Stimulated activated CD4-positive, alpha-beta T cell treated with anti-CD3 and anti-CD28 coated beads, Interleukin-15, amount 100 ng/mL, for 48 hours (primary cell): ENCODE data around the gene RAC2.

Experiments
- DNase-seq, 2 donors: peaks; one replicate each; pipeline ENCODE4 v3.0.0-alpha.2; 2020; ENCODE audit warnings: low read depth in 2 of 2

The RAC2 gene

DNA sequence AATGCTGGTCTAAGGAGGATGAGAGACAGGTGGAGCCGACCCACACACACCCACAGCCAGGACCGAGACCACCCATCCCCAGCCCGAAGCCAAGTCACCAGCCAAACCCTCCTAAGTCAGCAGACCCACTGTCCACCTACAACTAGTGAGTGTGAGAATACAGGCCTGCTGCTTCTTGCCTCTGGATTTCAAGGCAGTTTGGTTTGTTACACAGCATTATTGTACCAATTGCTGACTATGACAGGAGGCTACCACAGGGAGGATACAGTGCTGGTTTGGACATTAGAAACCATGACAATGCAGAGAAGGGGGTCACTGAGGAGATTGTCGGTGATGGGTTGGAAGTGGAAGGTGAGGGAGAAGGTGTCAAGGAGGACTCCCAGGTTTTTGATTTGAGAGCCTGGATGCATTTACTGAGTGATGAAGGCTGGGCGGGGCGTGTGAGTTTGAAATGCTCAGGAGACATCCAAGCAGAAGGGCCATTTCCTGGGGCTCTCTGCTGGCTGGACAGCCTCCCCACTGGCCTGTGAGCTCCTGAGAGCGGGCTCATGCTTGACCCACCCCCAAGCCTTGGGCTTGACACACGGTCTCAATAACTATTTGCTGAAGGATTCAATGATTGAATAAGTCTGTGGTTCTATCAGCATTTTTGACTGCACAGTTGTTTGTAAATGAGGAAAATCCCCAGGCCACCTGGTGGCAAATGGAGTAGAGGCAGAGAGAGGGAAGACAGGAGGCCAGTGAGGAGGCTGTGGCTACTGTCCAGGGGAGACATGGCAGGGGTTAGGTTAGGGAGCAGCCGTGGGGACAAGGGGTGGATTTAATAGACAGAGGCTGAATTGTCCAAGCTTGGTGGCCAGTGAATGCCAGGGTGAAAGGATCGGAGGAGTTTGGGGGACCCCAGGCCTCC lies 22.4 kb downstream of the RAC2 start:
- no peak for DNase-seq

DNA sequence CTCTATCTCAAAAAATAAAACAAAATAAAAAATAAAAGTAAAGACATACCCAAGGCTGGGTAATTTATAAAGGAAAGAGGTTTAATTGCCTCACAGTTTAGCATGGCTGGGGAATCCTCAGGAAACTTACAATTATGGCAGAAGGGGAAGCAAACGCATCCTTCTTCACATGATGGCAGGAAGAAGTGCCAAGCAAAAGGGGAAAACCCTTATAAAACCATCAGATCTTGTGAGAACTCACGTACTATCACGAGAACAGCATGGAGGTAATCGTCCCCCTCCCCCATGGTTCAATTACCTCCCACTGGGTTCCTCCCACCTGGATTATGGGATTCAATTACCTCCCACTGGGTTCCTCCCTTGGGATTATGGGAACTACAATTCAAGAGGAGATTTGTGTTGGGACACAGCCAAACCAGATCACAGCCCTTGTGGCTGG lies 23.5 kb downstream of the RAC2 start:
- DNase-seq: no peak

DNA sequence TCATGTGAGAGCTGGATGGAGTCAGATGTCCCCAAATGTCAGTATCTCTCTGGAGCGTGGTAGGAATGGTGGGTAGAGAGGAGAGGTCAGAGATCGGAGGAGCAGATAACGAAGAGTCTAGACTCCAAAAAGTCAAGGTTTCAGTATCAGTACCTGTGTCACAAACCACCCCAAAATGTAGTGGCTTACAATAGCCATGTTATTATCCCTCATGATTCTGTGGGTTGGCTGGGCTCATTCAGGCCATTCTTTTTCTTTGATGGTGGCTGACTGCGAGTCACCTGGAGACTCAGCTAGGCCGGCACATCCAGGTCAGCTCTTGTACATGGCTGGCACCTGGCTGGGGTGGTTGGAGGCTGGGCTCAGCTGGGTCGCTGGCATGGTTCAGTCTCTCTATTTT lies 24.5 kb downstream of the RAC2 start:
- DNase-seq: no peak

DNA sequence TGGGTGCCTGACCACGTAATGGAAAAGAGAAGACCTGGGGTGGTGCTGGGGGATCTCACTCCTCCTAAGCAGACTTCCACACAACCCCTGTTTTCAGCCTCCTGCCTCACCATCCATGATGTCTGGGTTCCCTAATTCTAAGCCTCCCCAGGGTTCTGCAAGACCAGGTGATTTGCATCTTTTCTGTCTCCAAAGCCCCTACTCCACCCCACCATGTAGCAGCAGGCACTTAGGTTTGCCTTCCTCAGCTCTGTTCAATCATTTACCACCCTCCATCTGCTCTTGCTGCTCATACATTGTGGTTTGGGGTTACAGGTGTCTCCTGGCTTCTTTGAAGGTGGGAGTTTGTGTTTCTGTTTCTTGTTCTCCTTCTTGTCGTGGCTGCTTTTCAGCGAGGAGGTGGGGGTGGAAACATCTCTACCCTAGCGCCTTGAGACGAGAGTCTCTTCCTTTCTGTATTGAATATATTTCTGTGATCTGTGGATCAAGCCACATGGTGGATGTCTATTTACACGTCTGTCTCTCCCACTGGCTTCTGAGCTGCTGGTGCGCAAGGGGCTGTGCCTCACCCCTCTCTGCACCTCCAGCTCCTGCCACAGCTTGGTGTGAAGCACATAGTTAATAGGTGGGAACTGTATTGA lies 25.2 kb downstream of the RAC2 start:
- DNase-seq: peak; percentile 50 to 60

DNA sequence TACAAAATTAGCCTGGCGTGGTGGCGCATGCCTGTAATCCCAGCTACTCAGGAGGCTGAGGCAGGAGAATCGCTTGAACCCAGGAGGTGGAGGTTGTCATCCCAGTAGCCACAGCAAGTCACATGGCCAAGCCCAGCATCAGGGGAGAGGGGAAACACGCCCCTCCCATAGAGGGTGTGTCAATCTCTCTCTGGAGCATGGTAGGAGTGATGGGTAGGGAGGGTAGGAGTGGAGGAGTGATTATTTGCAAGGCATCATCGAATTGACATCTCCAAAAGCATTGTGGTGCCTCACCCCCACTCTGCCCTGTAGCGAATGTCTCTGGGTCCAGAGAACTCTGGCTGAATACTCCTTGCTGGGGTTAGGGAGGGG lies 25.7 kb downstream of the RAC2 start:
- DNase-seq: no peak

DNA sequence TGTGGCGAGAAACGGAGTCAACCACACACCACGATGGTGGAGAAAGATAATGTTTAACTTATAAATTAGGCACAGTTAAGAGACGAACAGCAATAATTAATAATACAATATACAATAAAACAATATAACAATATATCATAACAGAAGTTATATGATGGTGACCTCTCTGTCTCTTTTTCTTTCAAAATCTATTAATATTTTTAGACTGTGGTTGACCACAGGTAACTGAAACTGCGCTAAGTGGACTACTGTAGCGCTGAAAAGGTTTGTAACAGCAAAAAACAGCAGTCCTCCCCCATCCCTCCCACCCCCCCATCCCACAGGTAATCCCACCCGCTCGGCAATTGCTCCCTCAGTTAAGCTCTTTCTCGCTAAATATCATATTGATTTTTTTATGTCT lies 28.2 kb downstream of the RAC2 start:
- DNase-seq: no peak

DNA sequence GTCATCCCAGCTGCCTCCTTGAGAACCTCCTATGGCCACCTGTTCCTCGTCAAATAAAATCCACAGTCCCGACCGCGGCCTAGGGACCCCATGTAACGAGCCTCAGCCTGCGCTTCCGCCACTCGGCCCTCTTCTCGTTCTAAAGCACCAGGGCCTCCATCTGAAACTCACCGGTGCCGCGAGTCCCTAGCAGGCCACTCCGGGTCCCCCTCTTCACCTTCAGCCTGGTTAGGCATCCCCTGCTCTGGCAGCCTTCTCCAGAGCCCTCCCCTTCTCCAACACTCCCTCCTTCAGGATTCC lies 29.4 kb downstream of the RAC2 start:
- DNase-seq: no peak

DNA sequence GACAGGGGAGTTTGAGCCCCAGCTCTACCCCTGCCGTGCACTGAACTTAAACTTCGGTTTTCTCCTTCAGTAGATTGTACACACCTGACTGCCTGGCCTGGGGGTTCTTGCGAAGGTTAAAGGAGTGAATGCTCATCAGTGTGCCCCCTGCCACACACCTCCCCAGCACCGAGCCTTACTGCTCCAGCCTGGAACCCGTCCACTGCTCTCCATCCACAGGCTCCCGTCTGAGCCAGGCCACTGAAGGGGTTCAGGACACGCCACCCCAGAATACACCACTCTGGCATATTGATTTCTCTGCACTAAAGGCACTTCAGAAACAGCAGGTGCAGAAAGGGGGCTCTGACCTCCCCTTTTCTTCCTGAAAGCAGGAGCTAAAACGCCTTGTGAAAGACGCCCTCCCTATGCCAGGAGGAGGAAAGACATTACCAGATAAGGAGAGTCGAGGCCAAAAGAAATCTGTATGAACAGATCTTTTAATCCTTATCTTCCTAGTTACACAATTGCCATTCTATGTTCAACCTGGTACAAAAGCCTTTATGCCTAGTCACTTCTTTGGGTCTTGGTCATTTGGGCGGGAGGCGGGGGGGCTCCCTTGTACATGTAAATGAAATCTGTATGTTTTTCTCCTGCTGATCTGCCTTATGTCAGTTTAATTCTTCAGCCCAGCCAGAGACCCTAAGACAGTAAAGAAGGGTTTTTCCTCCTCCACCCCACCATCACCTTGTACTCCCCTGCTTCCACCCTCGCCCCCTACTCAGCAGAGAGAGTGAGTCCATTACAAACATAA lies 29.9 kb downstream of the RAC2 start:
- DNase-seq: no peak

DNA sequence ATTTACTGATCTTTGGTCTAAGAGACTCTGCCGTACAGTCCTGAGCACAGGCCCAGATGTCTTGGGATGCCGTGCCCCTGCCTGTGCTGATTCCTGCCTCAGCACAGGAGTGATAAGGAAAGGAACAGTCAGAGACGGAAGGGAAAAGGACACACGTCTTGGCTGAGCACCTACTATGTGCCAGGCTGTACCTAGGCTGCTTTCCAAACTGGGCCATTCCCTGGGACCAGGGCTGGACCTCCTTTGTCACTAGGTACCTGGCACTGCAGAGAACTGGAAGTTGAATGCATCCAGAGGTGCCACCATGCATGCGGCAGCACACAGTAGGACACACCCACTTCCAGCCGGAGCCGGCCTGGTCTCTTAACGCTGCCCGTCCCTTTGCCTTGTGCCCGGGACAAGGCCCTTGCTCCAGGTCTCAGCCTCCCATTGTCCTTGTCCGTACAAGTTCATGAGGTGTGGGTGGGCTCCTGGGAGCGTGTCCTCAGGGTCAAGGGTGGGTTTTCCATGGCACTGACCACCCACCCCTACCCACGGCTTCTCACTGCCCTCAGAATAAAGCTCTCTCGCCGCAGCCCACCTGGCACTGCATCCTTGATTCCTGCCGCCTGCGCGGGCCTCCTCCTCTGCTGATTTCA lies 30.7 kb downstream of the RAC2 start:
- DNase-seq: no peak

DNA sequence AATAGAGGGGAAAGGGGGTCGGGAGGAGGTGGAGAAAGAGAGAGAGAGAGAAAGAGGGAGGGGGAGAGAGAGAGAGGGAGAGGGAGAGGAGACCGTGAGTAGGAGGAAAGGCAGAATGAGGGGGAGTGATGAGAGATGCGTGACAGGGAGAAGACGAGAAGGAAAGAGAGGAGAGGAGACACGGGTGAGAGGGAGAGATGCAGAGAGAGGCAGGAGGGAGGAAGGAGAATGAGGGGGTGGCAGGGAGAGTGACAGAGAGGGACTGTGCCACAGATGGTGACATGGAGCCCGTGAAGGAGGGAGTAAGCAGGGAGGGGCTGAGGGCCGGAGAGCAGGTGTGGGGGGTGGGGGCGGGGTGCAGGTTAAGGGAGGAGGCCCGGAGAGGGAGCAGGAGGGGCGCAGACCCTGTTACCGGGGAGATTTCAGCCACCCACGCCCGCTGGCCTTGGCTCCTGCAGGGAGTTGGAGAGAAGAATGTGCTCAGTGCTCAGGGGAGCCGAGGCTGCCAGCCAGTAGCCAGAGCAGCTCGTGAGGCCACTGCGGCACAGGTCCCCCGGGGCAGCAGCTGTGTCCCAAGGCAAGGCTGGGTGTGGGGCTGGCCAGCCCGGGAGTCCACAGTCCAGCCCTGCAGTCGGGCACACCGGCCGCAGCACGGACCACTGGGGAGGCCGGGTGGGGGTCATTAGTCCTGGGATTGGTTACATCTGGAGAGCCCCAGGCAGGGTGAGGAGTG lies 31.7 kb downstream of the RAC2 start, which contains the start of gene SSTR3:
Gene SSTR3 (minus strand): TSS at position 304 of the 733 bp plus-strand sequence. CDS start 4,674 bp downstream, outside the sequence.
- DNase-seq: no peak

DNA sequence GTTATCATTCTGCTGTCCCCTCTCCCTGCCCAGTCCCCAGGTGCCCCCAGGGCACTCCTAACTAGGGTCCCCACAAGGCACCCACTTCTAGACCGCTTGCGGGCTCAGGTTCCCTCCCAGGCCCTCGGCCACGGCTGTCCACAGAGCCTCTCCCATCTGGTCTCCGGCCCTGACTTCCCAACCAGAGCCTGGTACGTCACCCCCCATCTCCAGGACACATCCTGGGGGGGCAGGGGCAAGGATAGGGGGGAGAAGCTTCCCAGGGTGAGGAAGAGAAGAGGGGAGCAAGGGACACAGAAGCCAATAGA lies 32.2 kb downstream of the RAC2 start:
- DNase-seq: no peak

DNA sequence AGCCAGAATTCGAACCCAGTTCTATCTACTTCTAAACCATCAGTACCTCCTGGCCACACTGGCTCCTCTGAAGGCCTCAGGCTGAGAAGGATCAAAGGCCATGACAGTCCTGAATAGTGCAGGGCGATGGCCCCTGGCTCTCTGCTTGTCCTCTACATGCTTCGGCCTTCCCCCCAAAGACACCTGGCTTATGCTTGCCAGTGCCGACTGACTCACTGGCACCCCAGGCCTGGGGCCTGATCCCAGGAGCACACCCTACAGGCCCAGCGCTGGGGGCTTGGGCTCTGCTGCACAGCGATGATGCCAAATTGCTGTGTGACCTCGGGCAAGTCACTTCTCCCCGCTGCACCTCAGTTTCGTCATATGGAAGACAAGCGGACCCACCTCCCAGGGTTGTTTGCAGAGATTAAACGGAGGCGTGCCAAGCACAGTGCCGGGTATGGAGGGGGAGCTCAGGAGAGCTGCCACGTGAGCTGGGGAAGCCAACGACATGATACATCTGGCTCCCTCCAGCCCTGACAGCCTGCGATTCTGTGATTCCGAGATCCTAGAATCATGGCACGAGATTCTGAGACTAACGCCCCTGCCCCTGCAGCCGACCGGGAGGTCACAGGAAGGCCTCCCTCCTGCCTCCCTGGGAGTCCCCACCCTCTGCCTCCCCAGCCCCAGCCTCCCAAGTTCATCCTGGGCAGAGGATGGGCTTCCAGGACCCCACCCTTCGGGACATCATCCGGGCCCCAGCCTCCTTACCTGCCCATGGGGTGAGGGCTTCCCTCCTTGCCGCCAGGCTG lies 32.8 kb downstream of the RAC2 start:
- DNase-seq: no peak

DNA sequence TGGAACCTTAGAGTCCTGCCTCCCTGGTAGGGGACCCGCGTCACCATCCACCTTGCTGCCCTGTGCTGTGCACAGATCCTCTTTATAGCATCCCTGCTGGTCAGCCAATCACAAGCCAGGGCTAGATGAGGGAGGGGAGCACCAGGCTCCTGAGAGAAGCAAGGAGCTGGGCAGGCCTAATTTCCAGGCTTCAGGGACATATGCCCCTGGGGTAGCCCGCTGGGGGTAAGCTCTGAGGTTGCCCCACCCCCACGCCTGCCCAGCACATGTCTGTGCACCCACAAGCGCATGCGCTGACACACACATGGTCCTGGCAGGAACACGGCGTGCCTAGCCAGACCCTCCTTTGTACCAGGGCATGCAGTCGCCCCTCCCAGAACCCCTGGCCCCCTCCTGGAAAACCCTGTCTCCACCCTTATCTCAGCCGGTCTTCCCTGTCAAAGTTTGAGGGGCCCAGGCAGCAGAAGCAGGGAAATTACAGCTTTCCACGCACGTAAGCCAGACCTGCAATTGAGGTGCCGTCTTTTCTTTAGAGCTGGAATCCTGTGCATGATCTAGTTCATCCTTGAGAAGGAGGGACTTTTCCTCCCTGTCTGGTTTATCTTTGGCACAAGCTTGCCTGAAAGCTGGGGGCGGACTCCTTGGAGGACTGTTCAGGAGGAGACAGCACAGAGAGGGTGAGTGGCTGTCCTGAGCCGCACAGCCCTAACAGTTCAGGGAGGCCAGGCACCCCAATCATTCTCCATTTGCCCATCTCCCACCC lies 33.8 kb downstream of the RAC2 start:
- no peak for DNase-seq

DNA sequence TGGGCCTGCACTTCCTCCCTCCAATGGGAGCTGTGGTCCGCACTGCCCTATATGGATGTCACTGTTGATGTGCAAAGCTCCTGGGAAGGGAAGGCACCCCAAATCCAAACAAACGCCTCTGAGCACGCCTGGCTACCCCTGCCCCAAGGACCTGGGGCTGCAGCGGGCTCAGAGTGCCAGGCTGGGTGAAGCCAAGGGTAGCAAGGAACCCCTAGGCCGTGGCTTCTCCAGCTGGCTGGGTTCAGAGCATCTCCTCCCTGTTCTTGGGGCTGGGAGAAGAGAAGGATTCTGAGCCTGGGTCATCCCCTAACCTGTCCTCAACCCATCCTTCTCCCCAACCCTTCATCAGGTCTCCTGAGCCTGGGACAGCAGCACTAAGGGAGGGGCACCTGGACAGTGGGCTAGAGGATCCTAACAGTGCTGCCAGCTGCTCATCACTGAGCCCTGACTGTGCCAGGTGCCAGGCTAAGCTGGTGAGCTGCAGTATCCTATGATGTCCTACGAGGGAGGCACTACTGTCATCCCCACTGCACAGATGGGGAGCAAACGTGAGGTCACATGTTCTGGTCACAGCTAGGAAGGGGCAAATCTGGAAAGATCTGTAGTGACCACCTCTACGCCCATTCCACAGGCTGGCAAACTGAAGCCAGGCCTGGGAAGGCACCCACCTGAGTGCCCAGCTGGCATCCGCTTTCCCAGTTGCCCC lies 34.8 kb downstream of the RAC2 start:
- no peak for DNase-seq

DNA sequence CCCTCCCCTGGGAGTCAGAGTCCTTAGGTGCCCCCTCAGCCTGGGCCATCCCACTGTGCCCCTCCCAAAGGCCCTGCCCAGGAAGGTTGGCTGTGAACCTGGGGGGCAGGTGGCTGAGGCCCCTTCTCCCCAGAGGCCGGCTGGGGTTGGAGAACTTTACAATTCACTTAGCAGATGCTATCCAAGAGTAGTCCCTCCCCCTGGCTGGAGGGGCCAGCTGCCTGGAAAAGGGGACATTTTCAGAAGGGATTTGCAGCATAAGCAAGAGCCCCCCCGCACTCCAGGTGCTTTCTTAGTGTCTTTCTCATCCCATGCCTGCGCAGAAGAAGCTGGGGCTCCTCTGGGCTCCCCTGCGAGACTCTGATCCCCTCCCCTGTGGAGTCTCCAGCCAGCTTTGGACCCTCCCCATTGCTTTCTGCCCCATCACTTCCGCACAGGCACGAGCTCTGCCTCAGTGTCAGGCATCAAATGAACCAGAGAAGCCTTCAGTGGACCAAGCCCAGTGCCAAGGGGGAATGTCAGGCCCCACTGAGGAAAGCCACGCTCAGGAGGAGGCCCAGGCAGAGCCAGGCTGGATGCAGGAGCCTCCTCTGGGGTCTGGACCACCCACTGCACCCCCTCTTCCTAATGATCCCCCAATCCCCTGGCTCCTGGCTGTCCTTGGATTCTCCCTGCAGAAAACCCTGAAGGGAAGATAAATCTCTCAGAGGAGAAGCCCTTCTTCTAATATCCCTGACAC lies 35.5 kb downstream of the RAC2 start:
- no peak for DNase-seq

DNA sequence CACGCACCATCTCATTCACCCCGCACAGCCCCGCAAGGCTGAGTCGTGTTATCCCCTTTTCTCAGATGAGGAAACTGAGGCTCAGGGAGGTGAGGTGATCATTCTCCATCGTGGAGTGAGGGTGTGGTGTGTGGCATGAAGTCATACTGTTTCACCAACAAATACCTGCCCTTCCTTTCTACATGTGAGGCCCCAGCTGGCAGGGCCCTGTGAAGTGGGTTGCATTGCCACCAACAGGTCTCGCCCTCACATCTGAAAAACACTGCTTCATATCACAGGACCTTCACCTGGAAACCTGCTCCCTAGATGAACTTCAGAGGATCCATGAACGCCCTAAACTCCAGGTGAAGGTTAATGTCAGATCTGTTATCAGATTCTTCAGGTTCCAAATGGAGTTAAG lies 36.1 kb downstream of the RAC2 start:
- DNase-seq: no peak

DNA sequence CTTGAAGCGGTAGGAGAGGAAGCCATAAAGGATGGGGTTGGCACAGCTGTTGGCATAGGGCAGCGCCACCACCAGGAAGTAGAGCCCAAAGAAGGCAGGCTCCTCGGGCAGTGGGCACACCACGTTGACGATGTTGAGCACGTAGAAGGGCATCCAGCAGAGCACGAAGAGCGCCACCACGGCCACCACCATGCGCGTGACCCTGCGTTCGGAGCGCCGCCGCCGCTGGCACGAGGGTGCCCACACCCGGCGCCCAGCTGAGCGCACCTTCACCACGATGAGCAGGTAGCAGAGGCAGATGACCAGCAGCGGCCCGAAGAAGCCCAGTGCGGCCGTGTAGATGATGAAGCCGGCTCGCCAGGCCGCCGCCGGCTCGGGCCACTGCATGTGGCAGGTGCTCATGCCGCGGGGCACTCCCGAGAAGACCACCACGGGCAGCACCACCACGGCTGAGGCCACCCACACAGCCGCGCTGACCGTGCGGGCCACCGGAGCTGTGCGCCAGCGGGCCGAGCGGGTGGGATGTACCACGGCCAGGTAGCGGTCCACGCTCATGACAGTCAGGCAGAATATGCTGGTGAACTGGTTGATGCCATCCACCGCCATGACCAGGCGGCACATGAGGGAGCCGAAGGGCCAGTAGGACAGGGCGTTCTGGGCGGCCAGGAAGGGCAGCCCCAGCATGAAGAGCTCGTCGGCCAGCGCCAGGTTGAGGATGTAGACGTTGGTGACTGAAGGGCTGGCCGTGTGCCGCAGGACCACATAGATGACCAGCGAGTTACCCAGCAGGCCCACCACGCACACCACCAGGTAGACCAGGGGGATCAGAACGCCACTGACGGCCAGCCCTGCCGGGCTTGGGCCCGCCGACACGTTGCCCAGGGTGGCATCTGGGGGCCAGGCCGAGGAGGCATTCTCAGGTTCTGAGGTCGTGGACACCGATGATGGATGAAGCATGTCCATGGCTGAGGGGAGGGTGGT lies 36.9 kb downstream of the RAC2 start:
- no peak for DNase-seq
